MG63 (cell line): ENCODE measurements around the gene TRIM71. TPM values are rescaled to one million over a fixed set of nuclear protein-coding genes. Genes with fewer than 3 reads are reported as not detected.
"Not testable (repeated sequence)": the region's sequence is repeated elsewhere in the genome, so short reads cannot be mapped to it uniquely, and the experiment has no call there.

Source experiments
- DNase-seq: peaks from one replicate; pipeline ENCODE4 v3.0.0-alpha.2; 2020
- H3K27me3 ChIP-seq: fragments of 250-450 bp; sonication (Bioruptor Pico); 2 replicates; pipeline ENCODE4 v1.5.1; 2020; ENCODE audit warnings: mild to moderate bottlenecking, moderate library complexity
- H3K36me3 ChIP-seq: fragments of 250-450 bp; sonication (Bioruptor Pico); 2 replicates; pipeline ENCODE4 v1.5.1; 2020; ENCODE audit warnings: mild to moderate bottlenecking, moderate library complexity
- H3K4me3 ChIP-seq: fragments of 250-450 bp; sonication (Bioruptor Pico); 2 replicates; pipeline ENCODE4 v1.5.1; 2020; ENCODE audit warnings: mild to moderate bottlenecking, moderate library complexity
- H3K9me3 ChIP-seq: fragments of 250-450 bp; sonication (Bioruptor Pico); 2 replicates; pipeline ENCODE4 v1.5.1; 2020; ENCODE audit warnings: mild to moderate bottlenecking, moderate library complexity
- total RNA-seq: library from RNA; depleted of rRNA; stranded (reverse); fragments of >200 nt; shearing (Covaris generic); gene quantifications from 2 replicates; pipeline ENCODE4 v1.2.3, GENCODE V29; 2014; ENCODE audit warnings: low replicate concordance; rRNA removed

TRIM71 gene
- not detected in 2 replicates for total RNA-seq

GRCh38 chr3:32817558-32818228 is at the start of gene TRIM71:
TRIM71 (plus strand) TSS chr3:32817997; CDS start chr3:32818081, 84 bp downstream.
- DNase-seq = peak; percentile 20
- Histone ChIP-seq H3K9me3 (peaks cover 2% of the 10 kb centered on the region; the same call in 1 of the 2 replicates), H3K27me3 (peaks cover 39% of the 10 kb centered on the region), H3K4me3 (peak within 1 kb of the TSS; percentile 30), H3K36me3 (no peaks in the 10 kb centered on the region)

GRCh38 chr3:32778389-32778788 is 39.4 kb upstream of the TRIM71 start:
- no peaks in the 10 kb centered on the region for H3K36me3 ChIP-seq
- DNase-seq = no peak
- H3K9me3 ChIP-seq = no peaks in the 10 kb centered on the region
- no peaks in the 10 kb centered on the region for H3K27me3 ChIP-seq
- H3K4me3 ChIP-seq = no peak overlapping the region

DNA sequence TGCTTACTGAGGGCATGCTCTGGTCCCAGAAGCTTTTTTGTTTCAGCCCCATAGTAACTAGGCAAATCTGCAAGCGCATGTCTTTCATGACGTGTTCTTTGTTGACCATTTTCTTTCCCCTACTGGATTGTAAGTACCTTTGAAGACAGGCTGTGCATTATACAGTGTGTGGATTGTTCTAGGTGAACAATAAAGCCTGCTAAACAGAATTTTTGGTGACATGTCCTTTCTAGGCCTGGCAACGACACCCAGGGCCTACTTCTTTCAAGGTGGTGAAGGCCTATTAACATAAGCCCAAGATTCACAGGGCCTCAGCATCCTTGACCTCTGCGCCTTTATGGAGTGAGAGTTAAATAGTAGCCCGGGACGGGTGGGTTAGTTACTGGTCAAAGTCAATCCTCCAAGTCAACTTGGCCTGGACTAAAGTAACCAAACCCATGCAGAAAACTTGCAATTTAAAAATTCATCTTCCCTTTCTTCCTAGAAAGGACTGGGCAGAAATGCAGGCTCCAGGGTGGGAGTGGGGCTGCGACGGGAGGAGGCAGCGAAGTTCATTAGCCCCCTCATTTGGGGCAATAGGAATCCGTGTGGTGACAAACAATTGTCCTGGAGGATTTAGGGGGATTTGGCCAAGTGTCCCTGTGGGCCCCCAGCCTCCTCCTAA is 37.6 kb upstream of the TRIM71 start:
- DNase-seq = no peak
- Histone ChIP-seq H3K27me3 (no peaks in the 10 kb centered on the region), H3K4me3 (no peak overlapping the region), H3K9me3 (no peaks in the 10 kb centered on the region), H3K36me3 (no peaks in the 10 kb centered on the region)

GRCh38 chr3:32780735-32781210 is 37.0 kb upstream of the TRIM71 start:
- Histone ChIP-seq H3K27me3 (no peaks in the 10 kb centered on the region), H3K4me3 (peak overlapping the region; percentile 55), H3K9me3 (no peaks in the 10 kb centered on the region), H3K36me3 (no peaks in the 10 kb centered on the region)
- peak; percentile 44 for DNase-seq

DNA sequence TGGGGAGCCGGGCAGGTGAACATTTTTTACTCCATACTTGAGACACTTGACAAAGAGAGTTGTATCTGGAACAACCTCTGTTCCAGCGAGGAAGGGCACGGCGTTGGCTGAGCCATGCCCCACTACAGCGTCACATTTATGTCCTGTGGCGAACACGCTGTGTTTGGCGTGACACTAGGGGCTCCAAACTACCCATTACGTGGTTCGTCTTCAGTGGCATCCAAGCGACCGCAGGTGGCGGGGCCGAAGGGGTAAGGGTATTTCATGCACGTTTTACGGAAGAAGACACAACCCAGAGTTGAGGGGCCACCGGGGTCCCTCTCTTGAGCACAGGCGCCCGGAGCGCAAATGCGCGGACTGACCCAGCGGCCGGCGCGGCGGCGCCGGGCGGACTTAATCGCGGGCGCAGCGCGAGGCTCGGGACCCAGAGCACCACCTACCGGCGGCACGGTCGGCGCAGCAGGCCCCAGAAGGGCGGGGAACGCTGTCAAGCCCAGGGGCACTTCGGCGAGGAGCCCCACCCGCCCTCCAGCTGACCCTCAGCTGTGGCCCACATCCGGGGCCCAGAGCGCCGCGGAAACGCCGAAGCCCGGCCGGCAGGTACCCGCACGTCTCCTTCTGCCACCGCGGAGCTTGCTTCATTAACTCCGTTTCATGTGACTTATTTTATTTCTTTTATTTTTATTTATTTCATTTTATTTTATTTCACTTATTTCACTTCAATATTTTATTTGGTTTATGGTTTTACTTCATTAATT is 36.4 kb upstream of the TRIM71 start:
- Histone ChIP-seq H3K9me3 (no peaks in the 10 kb centered on the region), H3K27me3 (no peaks in the 10 kb centered on the region), H3K4me3 (peak overlapping the region; percentile 55), H3K36me3 (no peaks in the 10 kb centered on the region)
- peak; percentile 77 for DNase-seq

- DNase-seq, H3K9me3 ChIP-seq, H3K27me3 ChIP-seq, H3K36me3 ChIP-seq: not testable (repeated sequence)
- peak overlapping the region; percentile 55; the same call in 1 of the 2 replicates for H3K4me3 ChIP-seq
Observed at GRCh38 chr3:32781969-32782270, 35.9 kb upstream of the TRIM71 start.

GRCh38 chr3:32782407-32782806 is 35.4 kb upstream of the TRIM71 start:
- no peak overlapping the region for H3K4me3 ChIP-seq

GRCh38 chr3:32791833-32792232 is 26.0 kb upstream of the TRIM71 start:
- H3K36me3 ChIP-seq = no peaks in the 10 kb centered on the region
- H3K4me3 ChIP-seq = no peak overlapping the region
- no peaks in the 10 kb centered on the region for H3K9me3 ChIP-seq
- DNase-seq = no peak
- H3K27me3 ChIP-seq = no peaks in the 10 kb centered on the region

More at GRCh38 chr3:32782407-32782806, 35.4 kb upstream of the TRIM71 start:
- no peak for DNase-seq
- Histone ChIP-seq H3K9me3 (no peaks in the 10 kb centered on the region), H3K36me3 (no peaks in the 10 kb centered on the region), H3K27me3 (no peaks in the 10 kb centered on the region)

- peak; percentile 43 for DNase-seq
- Histone ChIP-seq H3K36me3 (no peaks in the 10 kb centered on the region), H3K27me3 (no peaks in the 10 kb centered on the region), H3K4me3 (no peak overlapping the region), H3K9me3 (no peaks in the 10 kb centered on the region)
Observed at GRCh38 chr3:32794487-32795308, 23.1 kb upstream of the TRIM71 start.

- not testable (repeated sequence) for DNase-seq, H3K4me3 ChIP-seq, H3K9me3 ChIP-seq, H3K27me3 ChIP-seq, H3K36me3 ChIP-seq
Observed at GRCh38 chr3:32796384-32796950, 21.3 kb upstream of the TRIM71 start.

- Histone ChIP-seq H3K9me3 (no peaks in the 10 kb centered on the region), H3K36me3 (no peaks in the 10 kb centered on the region), H3K27me3 (no peaks in the 10 kb centered on the region), H3K4me3 (no peak overlapping the region)
- DNase-seq = no peak
Observed at GRCh38 chr3:32797776-32798175, 20.0 kb upstream of the TRIM71 start.

- not testable (repeated sequence) for DNase-seq, H3K36me3 ChIP-seq, H3K9me3 ChIP-seq, H3K27me3 ChIP-seq, H3K4me3 ChIP-seq
Observed at GRCh38 chr3:32801440-32801839, 16.4 kb upstream of the TRIM71 start.

- Histone ChIP-seq H3K9me3 (no peaks in the 10 kb centered on the region), H3K27me3 (peaks cover 14% of the 10 kb centered on the region), H3K4me3 (no peak overlapping the region), H3K36me3 (no peaks in the 10 kb centered on the region)
- DNase-seq = no peak
Observed at GRCh38 chr3:32813180-32813579, 4.6 kb upstream of the TRIM71 start.

- H3K4me3 ChIP-seq = no peak overlapping the region
- DNase-seq = no peak
- H3K9me3 ChIP-seq = peaks cover 2% of the 10 kb centered on the region; the same call in 1 of the 2 replicates
- H3K36me3 ChIP-seq = no peaks in the 10 kb centered on the region
- H3K27me3 ChIP-seq = peaks cover 23% of the 10 kb centered on the region
Observed at GRCh38 chr3:32814361-32814760, 3.4 kb upstream of the TRIM71 start.

DNA sequence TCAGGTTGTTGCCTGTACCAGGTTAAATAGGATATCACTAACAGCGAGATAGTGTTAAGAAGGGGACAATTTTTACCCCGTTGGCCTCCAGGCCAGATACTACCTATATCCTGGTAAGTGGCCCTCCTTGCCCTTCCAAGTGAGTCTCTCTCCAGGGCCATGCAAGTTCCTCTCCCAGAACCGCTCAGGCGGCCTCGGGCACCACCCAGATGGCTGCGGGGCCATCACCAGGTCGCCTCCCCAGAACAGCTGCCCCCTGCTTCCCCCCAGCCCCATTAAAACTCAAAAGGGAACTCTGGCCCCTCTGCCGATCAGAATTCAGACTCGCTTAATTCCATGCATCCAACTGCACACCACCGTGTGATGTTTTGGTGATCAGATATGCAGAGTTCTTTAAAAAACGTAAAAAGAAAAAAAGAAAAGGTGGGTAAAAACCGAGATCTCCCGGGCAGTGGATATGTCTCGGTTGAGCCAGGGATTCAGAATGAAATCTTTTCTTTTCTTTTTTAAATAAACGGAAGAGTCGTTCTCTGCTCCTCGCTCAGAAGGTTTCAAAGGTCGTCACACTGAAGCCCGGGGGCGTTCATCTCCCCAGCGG is 1.9 kb upstream of the TRIM71 start:
- Histone ChIP-seq H3K36me3 (no peaks in the 10 kb centered on the region), H3K9me3 (peaks cover 2% of the 10 kb centered on the region; the same call in 1 of the 2 replicates), H3K27me3 (peaks cover 38% of the 10 kb centered on the region), H3K4me3 (no peak overlapping the region)
- DNase-seq = no peak
